Measurements from ENCODE around the gene BRIP1.

Gene BRIP1

GRCh38 chr17:61704935-61705449, 158.3 kb downstream of the BRIP1 start:
- H3K36me3 Mint-ChIP-seq (ENCODE audit: low read depth) = peaks cover 11% of the 10 kb centered on the region
- intact Hi-C loops (cut with micrococcal nuclease) = no loop called here
- no peak overlapping the region for H3K4me3 Mint-ChIP-seq
- no peaks in the 10 kb centered on the region for H3K4me1 Mint-ChIP-seq (ENCODE audit: low read depth)
- H3K9me3 Mint-ChIP-seq = peaks cover 82% of the 10 kb centered on the region
- no peak overlapping the region for H3K27ac Mint-ChIP-seq
- H3K27me3 Mint-ChIP-seq = no peaks in the 10 kb centered on the region

GRCh38 chr17:61702450-61702849, 160.9 kb downstream of the BRIP1 start:
- H3K9me3 Mint-ChIP-seq = peaks cover 94% of the 10 kb centered on the region
- no peaks in the 10 kb centered on the region for H3K27me3 Mint-ChIP-seq
- intact Hi-C loops (cut with micrococcal nuclease) = no loop called here
- no peaks in the 10 kb centered on the region for H3K4me1 Mint-ChIP-seq (ENCODE audit: low read depth)
- H3K27ac Mint-ChIP-seq = no peak overlapping the region
- no peaks in the 10 kb centered on the region for H3K36me3 Mint-ChIP-seq (ENCODE audit: low read depth)
- H3K4me3 Mint-ChIP-seq = no peak overlapping the region

GRCh38 chr17:61701978-61702377, 161.3 kb downstream of the BRIP1 start:
- no peak overlapping the region for H3K27ac Mint-ChIP-seq
- intact Hi-C loops (cut with micrococcal nuclease) = no loop called here
- H3K9me3 Mint-ChIP-seq = peaks cover 94% of the 10 kb centered on the region
- H3K36me3 Mint-ChIP-seq (ENCODE audit: low read depth) = no peaks in the 10 kb centered on the region
- H3K27me3 Mint-ChIP-seq = no peaks in the 10 kb centered on the region
- no peaks in the 10 kb centered on the region for H3K4me1 Mint-ChIP-seq (ENCODE audit: low read depth)
- no peak overlapping the region for H3K4me3 Mint-ChIP-seq

- Mint-ChIP-seq H3K27me3 (no peaks in the 10 kb centered on the region), H3K27ac (no peak overlapping the region), H3K9me3 (peaks cover 88% of the 10 kb centered on the region), H3K36me3 (ENCODE audit: low read depth) (no peaks in the 10 kb centered on the region), H3K4me3 (no peak overlapping the region), H3K4me1 (ENCODE audit: low read depth) (no peaks in the 10 kb centered on the region)
- intact Hi-C loops (cut with micrococcal nuclease) = no loop called here
These were observed 162.0 kb downstream of the BRIP1 start for GRCh38 chr17:61701334-61701733.

GRCh38 chr17:61700252-61700651, 163.1 kb downstream of the BRIP1 start:
- Mint-ChIP-seq H3K9me3 (peaks cover 81% of the 10 kb centered on the region), H3K36me3 (ENCODE audit: low read depth) (no peaks in the 10 kb centered on the region), H3K27me3 (no peaks in the 10 kb centered on the region), H3K27ac (no peak overlapping the region), H3K4me3 (no peak overlapping the region), H3K4me1 (ENCODE audit: low read depth) (no peaks in the 10 kb centered on the region)
- intact Hi-C loops (cut with micrococcal nuclease) = no loop called here

GRCh38 chr17:61699694-61700093, 163.6 kb downstream of the BRIP1 start:
- H3K4me1 Mint-ChIP-seq (ENCODE audit: low read depth) = no peaks in the 10 kb centered on the region
- H3K4me3 Mint-ChIP-seq = no peak overlapping the region
- intact Hi-C loops (cut with micrococcal nuclease) = no loop called here
- H3K36me3 Mint-ChIP-seq (ENCODE audit: low read depth) = no peaks in the 10 kb centered on the region
- no peak overlapping the region for H3K27ac Mint-ChIP-seq
- H3K9me3 Mint-ChIP-seq = peaks cover 76% of the 10 kb centered on the region
- H3K27me3 Mint-ChIP-seq = no peaks in the 10 kb centered on the region

GRCh38 chr17:61699032-61699431, 164.3 kb downstream of the BRIP1 start:
- Mint-ChIP-seq H3K36me3 (ENCODE audit: low read depth) (no peaks in the 10 kb centered on the region), H3K9me3 (peaks cover 69% of the 10 kb centered on the region), H3K4me1 (ENCODE audit: low read depth) (no peaks in the 10 kb centered on the region), H3K27ac (no peak overlapping the region), H3K4me3 (no peak overlapping the region), H3K27me3 (no peaks in the 10 kb centered on the region)
- intact Hi-C loops (cut with micrococcal nuclease) = no loop called here

GRCh38 chr17:61698244-61698643, 165.1 kb downstream of the BRIP1 start:
- H3K4me3 Mint-ChIP-seq = no peak overlapping the region
- no peaks in the 10 kb centered on the region for H3K36me3 Mint-ChIP-seq (ENCODE audit: low read depth)
- H3K27me3 Mint-ChIP-seq = no peaks in the 10 kb centered on the region
- intact Hi-C loops (cut with micrococcal nuclease) = no loop called here
- peaks cover 61% of the 10 kb centered on the region for H3K9me3 Mint-ChIP-seq
- no peak overlapping the region for H3K27ac Mint-ChIP-seq
- no peaks in the 10 kb centered on the region for H3K4me1 Mint-ChIP-seq (ENCODE audit: low read depth)

- no peak overlapping the region for H3K27ac Mint-ChIP-seq
- H3K4me3 Mint-ChIP-seq = no peak overlapping the region
- H3K36me3 Mint-ChIP-seq (ENCODE audit: low read depth) = no peaks in the 10 kb centered on the region
- intact Hi-C loops (cut with micrococcal nuclease) = no loop called here
- peaks cover 37% of the 10 kb centered on the region for H3K9me3 Mint-ChIP-seq
- no peaks in the 10 kb centered on the region for H3K27me3 Mint-ChIP-seq
- H3K4me1 Mint-ChIP-seq (ENCODE audit: low read depth) = no peaks in the 10 kb centered on the region
These were observed 167.5 kb downstream of the BRIP1 start for GRCh38 chr17:61695779-61696337.

- H3K27ac Mint-ChIP-seq = no peak overlapping the region
- no peaks in the 10 kb centered on the region for H3K4me1 Mint-ChIP-seq (ENCODE audit: low read depth)
- intact Hi-C loops (cut with micrococcal nuclease) = no loop called here
- no peaks in the 10 kb centered on the region for H3K27me3 Mint-ChIP-seq
- no peak overlapping the region for H3K4me3 Mint-ChIP-seq
- peaks cover 5% of the 10 kb centered on the region for H3K36me3 Mint-ChIP-seq (ENCODE audit: low read depth)
- H3K9me3 Mint-ChIP-seq = peaks cover 20% of the 10 kb centered on the region
These were observed 169.2 kb downstream of the BRIP1 start for GRCh38 chr17:61694095-61694494.

- no peak overlapping the region for H3K4me3 Mint-ChIP-seq
- H3K9me3 Mint-ChIP-seq = no peaks in the 10 kb centered on the region
- no peaks in the 10 kb centered on the region for H3K4me1 Mint-ChIP-seq (ENCODE audit: low read depth)
- H3K36me3 Mint-ChIP-seq (ENCODE audit: low read depth) = peaks cover 7% of the 10 kb centered on the region
- no peak overlapping the region for H3K27ac Mint-ChIP-seq
- H3K27me3 Mint-ChIP-seq = no peaks in the 10 kb centered on the region
- intact Hi-C loops (cut with micrococcal nuclease) = no loop called here
These were observed 173.6 kb downstream of the BRIP1 start for GRCh38 chr17:61689610-61690180.

GRCh38 chr17:61687769-61688168, 175.6 kb downstream of the BRIP1 start:
- Mint-ChIP-seq H3K4me1 (ENCODE audit: low read depth) (no peaks in the 10 kb centered on the region), H3K27me3 (no peaks in the 10 kb centered on the region), H3K36me3 (ENCODE audit: low read depth) (peaks cover 7% of the 10 kb centered on the region)

GRCh38 chr17:61686113-61686512, 177.2 kb downstream of the BRIP1 start:
- H3K9me3 Mint-ChIP-seq = no peaks in the 10 kb centered on the region
- no peaks in the 10 kb centered on the region for H3K27me3 Mint-ChIP-seq
- no peak overlapping the region for H3K27ac Mint-ChIP-seq
- intact Hi-C loops (cut with micrococcal nuclease) = no loop called here
- H3K4me1 Mint-ChIP-seq (ENCODE audit: low read depth) = no peaks in the 10 kb centered on the region
- H3K4me3 Mint-ChIP-seq = no peak overlapping the region
- H3K36me3 Mint-ChIP-seq (ENCODE audit: low read depth) = peaks cover 7% of the 10 kb centered on the region

More at GRCh38 chr17:61687769-61688168, 175.6 kb downstream of the BRIP1 start:
- no peak overlapping the region for H3K27ac Mint-ChIP-seq
- H3K9me3 Mint-ChIP-seq = no peaks in the 10 kb centered on the region
- no peak overlapping the region for H3K4me3 Mint-ChIP-seq
- intact Hi-C loops (cut with micrococcal nuclease) = no loop called here

- intact Hi-C loops (cut with micrococcal nuclease) = no loop called here
- no peak overlapping the region for H3K4me3 Mint-ChIP-seq
- H3K4me1 Mint-ChIP-seq (ENCODE audit: low read depth) = no peaks in the 10 kb centered on the region
- H3K27me3 Mint-ChIP-seq = no peaks in the 10 kb centered on the region
- no peak overlapping the region for H3K27ac Mint-ChIP-seq
- peaks cover 7% of the 10 kb centered on the region for H3K36me3 Mint-ChIP-seq (ENCODE audit: low read depth)
- no peaks in the 10 kb centered on the region for H3K9me3 Mint-ChIP-seq
These were observed 178.5 kb downstream of the BRIP1 start for GRCh38 chr17:61684818-61685217.

GRCh38 chr17:61684172-61684571, 179.2 kb downstream of the BRIP1 start:
- intact Hi-C loops (cut with micrococcal nuclease) = no loop called here
- no peaks in the 10 kb centered on the region for H3K27me3 Mint-ChIP-seq
- no peaks in the 10 kb centered on the region for H3K4me1 Mint-ChIP-seq (ENCODE audit: low read depth)
- no peak overlapping the region for H3K27ac Mint-ChIP-seq
- no peak overlapping the region for H3K4me3 Mint-ChIP-seq
- H3K9me3 Mint-ChIP-seq = no peaks in the 10 kb centered on the region
- peaks cover 3% of the 10 kb centered on the region for H3K36me3 Mint-ChIP-seq (ENCODE audit: low read depth)
